ENCODE measurements around the gene HAS3.

Gene HAS3

DNA sequence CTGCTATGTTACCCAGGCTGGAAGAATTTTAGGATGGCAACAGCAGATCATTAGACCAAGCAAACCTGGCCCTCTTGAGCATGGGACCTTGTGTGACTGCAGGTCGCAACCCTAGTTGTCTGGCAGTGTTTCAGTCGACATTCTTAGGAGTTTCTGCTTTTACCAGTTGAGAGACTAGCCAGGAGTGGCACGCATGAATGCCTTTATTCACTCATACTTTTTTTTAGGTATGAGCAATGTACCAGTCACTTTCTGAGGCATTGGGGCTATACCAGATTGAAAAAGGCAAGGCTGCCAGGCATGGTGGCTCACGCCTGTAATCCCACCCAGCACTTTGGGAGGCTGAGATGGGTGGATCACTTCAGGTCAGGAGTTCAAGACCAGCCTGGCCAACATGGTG lies 28.2 kb upstream of the HAS3 start:
- no peak for DNase-seq (ENCODE audit: low read depth)
- no peak overlapping the region for H3K4me3 ChIP-seq (ENCODE audit: low read depth, low read length)
- TF ChIP-seq, protein P1, sequence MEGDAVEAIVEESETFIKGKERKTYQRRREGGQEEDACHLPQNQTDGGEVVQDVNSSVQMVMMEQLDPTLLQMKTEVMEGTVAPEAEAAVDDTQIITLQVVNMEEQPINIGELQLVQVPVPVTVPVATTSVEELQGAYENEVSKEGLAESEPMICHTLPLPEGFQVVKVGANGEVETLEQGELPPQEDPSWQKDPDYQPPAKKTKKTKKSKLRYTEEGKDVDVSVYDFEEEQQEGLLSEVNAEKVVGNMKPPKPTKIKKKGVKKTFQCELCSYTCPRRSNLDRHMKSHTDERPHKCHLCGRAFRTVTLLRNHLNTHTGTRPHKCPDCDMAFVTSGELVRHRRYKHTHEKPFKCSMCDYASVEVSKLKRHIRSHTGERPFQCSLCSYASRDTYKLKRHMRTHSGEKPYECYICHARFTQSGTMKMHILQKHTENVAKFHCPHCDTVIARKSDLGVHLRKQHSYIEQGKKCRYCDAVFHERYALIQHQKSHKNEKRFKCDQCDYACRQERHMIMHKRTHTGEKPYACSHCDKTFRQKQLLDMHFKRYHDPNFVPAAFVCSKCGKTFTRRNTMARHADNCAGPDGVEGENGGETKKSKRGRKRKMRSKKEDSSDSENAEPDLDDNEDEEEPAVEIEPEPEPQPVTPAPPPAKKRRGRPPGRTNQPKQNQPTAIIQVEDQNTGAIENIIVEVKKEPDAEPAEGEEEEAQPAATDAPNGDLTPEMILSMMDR (IDR thresholded peaks at IDR 0.05; ENCODE audit: low read depth, low read length) = no peak
- TF ChIP-seq POLR2A (IDR thresholded peaks at IDR 0.05; ENCODE audit: extremely low read depth, insufficient read length) = no peak
- no peak for TF ChIP-seq MYC (IDR thresholded peaks at IDR 0.05; ENCODE audit: low read depth, low read length)
- TF ChIP-seq, protein P2, sequence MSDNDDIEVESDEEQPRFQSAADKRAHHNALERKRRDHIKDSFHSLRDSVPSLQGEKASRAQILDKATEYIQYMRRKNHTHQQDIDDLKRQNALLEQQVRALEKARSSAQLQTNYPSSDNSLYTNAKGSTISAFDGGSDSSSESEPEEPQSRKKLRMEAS (IDR thresholded peaks at IDR 0.05; ENCODE audit: low read depth, low read length) = no peak

DNA sequence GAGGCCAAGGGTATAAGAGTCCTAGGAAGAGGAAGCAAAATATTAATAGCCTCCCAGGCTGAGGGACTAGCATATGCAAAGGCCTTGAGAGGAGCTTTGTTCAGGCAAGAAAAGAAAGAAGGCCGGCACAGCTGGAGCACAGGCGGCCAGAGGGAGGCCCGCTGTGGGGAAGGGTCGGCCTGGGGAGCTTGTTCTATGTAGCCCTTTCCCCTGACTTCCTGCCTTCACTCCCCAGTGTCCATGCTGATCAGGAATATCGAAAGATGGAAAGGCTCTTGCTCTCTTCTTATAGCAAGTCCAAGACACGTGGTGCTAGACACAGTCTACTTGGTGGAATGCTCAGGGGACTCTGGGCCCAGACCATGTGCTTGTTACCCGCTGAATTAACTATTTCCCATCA lies 27.4 kb upstream of the HAS3 start:
- TF ChIP-seq, protein P1 (IDR thresholded peaks at IDR 0.05; ENCODE audit: low read depth, low read length) = no peak
- TF ChIP-seq, protein P2 (IDR thresholded peaks at IDR 0.05; ENCODE audit: low read depth, low read length) = no peak
- TF ChIP-seq POLR2A (IDR thresholded peaks at IDR 0.05; ENCODE audit: extremely low read depth, insufficient read length) (no peak), MYC (IDR thresholded peaks at IDR 0.05; ENCODE audit: low read depth, low read length) (no peak)
- DNase-seq (ENCODE audit: low read depth) = no peak
- H3K4me3 ChIP-seq (ENCODE audit: low read depth, low read length) = no peak overlapping the region

DNA sequence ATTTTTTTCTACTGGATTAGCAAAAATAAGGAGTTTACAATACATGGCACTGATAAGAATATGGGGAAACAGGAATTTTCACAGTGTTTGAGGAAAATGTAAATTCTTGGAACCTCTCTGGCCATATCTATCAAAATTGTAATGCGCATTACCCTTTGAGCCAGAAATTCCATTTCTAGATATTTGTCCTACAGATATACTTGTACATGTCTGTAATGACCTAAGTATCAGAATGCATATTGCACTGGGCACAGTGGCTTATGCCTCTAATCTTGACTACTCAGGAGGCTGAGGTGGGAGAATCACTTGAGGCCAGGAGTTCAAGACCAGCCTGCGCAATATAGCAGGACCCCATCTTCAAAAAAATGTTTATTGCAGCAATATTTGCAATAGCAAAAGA lies 25.8 kb upstream of the HAS3 start:
- TF ChIP-seq MYC (IDR thresholded peaks at IDR 0.05; ENCODE audit: low read depth, low read length) (no peak), POLR2A (IDR thresholded peaks at IDR 0.05; ENCODE audit: extremely low read depth, insufficient read length) (no peak)
- TF ChIP-seq, protein P1 (IDR thresholded peaks at IDR 0.05; ENCODE audit: low read depth, low read length) = no peak
- TF ChIP-seq, protein P2 (IDR thresholded peaks at IDR 0.05; ENCODE audit: low read depth, low read length) = no peak
- DNase-seq (ENCODE audit: low read depth) = no peak
- H3K4me3 ChIP-seq (ENCODE audit: low read depth, low read length) = no peak overlapping the region

DNA sequence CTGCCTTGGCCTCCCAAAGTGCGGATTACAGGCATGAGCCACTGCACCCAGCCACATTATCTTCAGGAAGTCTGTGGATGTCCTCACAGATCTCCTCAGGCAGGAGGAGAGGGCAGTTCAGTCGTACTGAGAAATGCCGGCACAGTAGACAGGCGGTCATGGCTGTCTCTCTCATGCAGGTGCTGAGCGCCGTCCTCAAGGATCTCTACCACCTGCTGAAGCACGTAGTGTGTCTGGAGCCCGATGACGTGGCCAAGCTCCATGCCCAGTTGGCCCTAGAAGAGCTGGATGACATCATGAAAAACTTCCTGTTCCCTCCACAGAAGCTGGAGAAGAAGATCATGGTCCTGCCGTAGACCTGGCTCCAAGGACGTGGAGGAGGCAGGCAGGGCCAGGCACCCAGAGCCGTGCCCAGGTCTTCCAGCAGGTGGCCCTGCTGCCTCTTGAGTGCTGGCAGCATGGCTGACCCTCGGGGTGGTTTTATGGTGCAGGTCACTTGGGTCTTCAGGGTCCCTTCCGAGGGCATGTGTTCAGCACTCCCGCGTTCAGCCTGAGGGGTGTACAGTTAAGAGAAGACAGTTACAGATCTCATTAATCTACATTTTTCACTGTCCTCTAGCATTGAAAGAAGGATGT lies 22.0 kb upstream of the HAS3 start:
- no peak overlapping the region for H3K4me3 ChIP-seq (ENCODE audit: low read depth, low read length)
- no peak for DNase-seq (ENCODE audit: low read depth)
- TF ChIP-seq, protein P2 (IDR thresholded peaks at IDR 0.05; ENCODE audit: low read depth, low read length) = no peak
- TF ChIP-seq MYC (IDR thresholded peaks at IDR 0.05; ENCODE audit: low read depth, low read length) (no peak), POLR2A (IDR thresholded peaks at IDR 0.05; ENCODE audit: extremely low read depth, insufficient read length) (no peak)
- TF ChIP-seq, protein P1 (IDR thresholded peaks at IDR 0.05; ENCODE audit: low read depth, low read length) = peak; percentile 40

DNA sequence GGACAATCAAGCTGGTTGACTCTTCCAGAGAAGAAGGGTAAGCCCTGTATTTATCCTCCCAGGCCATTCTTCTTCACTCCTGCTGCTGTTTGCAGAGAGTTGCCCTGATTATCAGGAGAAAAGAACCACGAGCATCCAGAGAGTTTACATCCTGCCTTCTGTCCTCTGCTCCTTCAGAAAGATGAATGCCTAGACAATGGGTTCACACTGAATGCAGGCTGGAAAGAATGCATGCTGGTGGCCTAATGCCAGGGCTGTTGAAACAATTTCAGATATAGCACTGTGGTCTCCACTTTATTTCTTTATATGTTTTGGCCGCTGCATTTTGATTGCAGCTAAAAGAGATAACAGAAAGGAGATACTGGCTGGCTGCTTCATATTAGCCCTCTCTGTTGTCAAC lies 21.2 kb upstream of the HAS3 start:
- DNase-seq (ENCODE audit: low read depth) = no peak
- H3K4me3 ChIP-seq (ENCODE audit: low read depth, low read length) = no peak overlapping the region
- TF ChIP-seq POLR2A (IDR thresholded peaks at IDR 0.05; ENCODE audit: extremely low read depth, insufficient read length) (no peak), MYC (IDR thresholded peaks at IDR 0.05; ENCODE audit: low read depth, low read length) (no peak)
- TF ChIP-seq, protein P2 (IDR thresholded peaks at IDR 0.05; ENCODE audit: low read depth, low read length) = no peak
- TF ChIP-seq, protein P1 (IDR thresholded peaks at IDR 0.05; ENCODE audit: low read depth, low read length) = no peak
